HG03571 (cell line): ENCODE data around the gene TCHH.
"Not testable (repeated sequence)": the region's sequence is repeated elsewhere in the genome, so short reads cannot be mapped to it uniquely, and the experiment has no call there.

ENCODE experiments used
- ATAC-seq: cut with Tn5 transposase; IDR thresholded peaks from one replicate; pipeline ENCODE4 v1.9.1; 2021; ENCODE audit not compliant: unreplicated experiment

Gene TCHH

GRCh38 chr1:152111515-152111968 lies 3.7 kb downstream of the TCHH start:
- no peak for ATAC-seq

- ATAC-seq: no peak
Measured at GRCh38 chr1:152110860-152111514, 4.3 kb downstream of the TCHH start.

- ATAC-seq: no peak
Measured at GRCh38 chr1:152110365-152110859, 4.8 kb downstream of the TCHH start.

GRCh38 chr1:152109998-152110294 lies 5.3 kb downstream of the TCHH start:
- ATAC-seq: no peak

GRCh38 chr1:152109231-152109997 lies 5.8 kb downstream of the TCHH start:
- ATAC-seq: no peak

- ATAC-seq: no peak
Measured at GRCh38 chr1:152108882-152109222, 6.4 kb downstream of the TCHH start.

- ATAC-seq: no peak
Measured at GRCh38 chr1:152107984-152108881, 7.0 kb downstream of the TCHH start.

GRCh38 chr1:152107031-152107983 lies 7.9 kb downstream of the TCHH start:
- no peak for ATAC-seq

GRCh38 chr1:152104854-152105253 lies 10.4 kb downstream of the TCHH start:
- ATAC-seq: no peak

GRCh38 chr1:152096931-152097330 lies 18.3 kb downstream of the TCHH start:
- ATAC-seq: no peak

GRCh38 chr1:152089014-152089674 lies 26.1 kb downstream of the TCHH start, which contains the start of gene TCHHL1:
Gene TCHHL1, minus strand, starts transcription at chr1:152089064. Its CDS starts 921 bp downstream, at chr1:152088143.
- ATAC-seq: no peak

- no peak for ATAC-seq
Measured at GRCh38 chr1:152086760-152087159, 28.5 kb downstream of the TCHH start.

GRCh38 chr1:152084853-152085252 lies 30.4 kb downstream of the TCHH start:
- no peak for ATAC-seq

- not testable (repeated sequence) for ATAC-seq
Measured at GRCh38 chr1:152081026-152081425, 34.2 kb downstream of the TCHH start.

- not testable (repeated sequence) for ATAC-seq
Measured at GRCh38 chr1:152080494-152080893, 34.8 kb downstream of the TCHH start.

- ATAC-seq: no peak
Measured at GRCh38 chr1:152078831-152079441, 36.3 kb downstream of the TCHH start.

GRCh38 chr1:152072311-152072710 lies 42.9 kb downstream of the TCHH start:
- no peak for ATAC-seq

- no peak for ATAC-seq
Measured at GRCh38 chr1:152071123-152071522, 44.1 kb downstream of the TCHH start.

- ATAC-seq: no peak
Measured at GRCh38 chr1:152067929-152068328, 47.3 kb downstream of the TCHH start.
